ENCODE measurements around the gene TAC3.

DNA sequence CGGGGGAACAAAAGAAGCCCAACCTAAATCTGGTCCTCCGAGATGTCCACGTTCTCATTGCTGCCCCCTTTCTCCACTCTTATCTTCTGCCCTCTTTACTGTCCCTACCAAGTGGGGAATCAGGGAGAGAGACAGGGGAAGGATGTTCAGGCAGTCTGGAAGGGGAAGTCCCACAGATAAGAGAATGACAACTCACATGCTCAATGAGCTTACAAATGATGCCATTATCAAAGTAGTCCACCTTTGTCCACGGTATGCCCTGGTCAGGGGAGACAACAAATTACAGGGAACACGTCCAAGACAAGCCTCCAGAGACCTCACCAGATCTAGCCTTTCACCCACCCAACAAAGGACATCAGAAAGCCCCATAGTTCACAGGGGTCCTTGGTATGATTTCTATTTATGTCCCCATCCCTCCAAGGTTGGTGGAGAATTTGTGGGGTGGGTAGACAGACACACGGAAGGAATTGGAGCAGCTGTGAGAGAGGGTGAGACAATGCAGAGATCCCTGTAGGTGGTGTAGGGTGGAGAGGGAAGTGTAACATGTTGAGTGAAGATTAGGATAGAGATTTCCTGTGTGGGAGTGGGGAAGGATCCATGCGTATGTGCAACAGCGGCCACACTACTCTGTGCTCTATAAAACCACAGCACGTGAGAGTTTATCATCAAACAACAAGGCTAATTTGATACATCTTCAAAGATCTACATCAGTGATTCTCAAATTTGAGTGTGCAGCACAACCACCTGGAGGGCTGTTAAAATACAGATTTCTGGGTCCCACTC is 22.9 kb upstream of the TAC3 start:
- TF ChIP-seq, protein P1, sequence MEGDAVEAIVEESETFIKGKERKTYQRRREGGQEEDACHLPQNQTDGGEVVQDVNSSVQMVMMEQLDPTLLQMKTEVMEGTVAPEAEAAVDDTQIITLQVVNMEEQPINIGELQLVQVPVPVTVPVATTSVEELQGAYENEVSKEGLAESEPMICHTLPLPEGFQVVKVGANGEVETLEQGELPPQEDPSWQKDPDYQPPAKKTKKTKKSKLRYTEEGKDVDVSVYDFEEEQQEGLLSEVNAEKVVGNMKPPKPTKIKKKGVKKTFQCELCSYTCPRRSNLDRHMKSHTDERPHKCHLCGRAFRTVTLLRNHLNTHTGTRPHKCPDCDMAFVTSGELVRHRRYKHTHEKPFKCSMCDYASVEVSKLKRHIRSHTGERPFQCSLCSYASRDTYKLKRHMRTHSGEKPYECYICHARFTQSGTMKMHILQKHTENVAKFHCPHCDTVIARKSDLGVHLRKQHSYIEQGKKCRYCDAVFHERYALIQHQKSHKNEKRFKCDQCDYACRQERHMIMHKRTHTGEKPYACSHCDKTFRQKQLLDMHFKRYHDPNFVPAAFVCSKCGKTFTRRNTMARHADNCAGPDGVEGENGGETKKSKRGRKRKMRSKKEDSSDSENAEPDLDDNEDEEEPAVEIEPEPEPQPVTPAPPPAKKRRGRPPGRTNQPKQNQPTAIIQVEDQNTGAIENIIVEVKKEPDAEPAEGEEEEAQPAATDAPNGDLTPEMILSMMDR (IDR thresholded peaks at IDR 0.05): no peak
- TF ChIP-seq POLR2A (IDR thresholded peaks at IDR 0.05): no peak

All from right lobe of liver (tissue), 4 donors.